K562 (cell line): ENCODE measurements around the gene RAB6A. TPM values are rescaled to one million over a fixed set of nuclear protein-coding genes. Genes with fewer than 3 reads are reported as not detected.

ENCODE experiments used
- AFF4 ChIP-seq: sonication (generic); formaldehyde crosslinking; IDR thresholded peaks from 2 replicates; pipeline ENCODE4 v1.8.0; 2023; ENCODE audit warnings: mild to moderate bottlenecking, missing genetic modification reagents
- CREM ChIP-seq: IDR thresholded peaks from 2 replicates; pipeline ENCODE4 v1.6.1; 2014; ENCODE audit warnings: antibody characterized with exemption, low read depth
- ELF1 ChIP-seq: fragments of 200-800 bp; sonication (Bioruptor generic); IDR thresholded peaks from 2 replicates; pipeline ENCODE4 v1.6.1; 2016; ENCODE audit warnings: missing genetic modification characterization, missing compliant biosample characterization
- MAFF ChIP-seq: IDR thresholded peaks from 2 replicates; pipeline ENCODE4 v1.6.1; 2012; ENCODE audit warnings: low read length, improper control_type of control experiment
- MTA2 ChIP-seq: fragments of 450-650 bp; IDR thresholded peaks from 2 replicates; pipeline ENCODE4 v1.6.1; 2016; ENCODE audit warnings: low read depth
- NFIX ChIP-seq: fragments of 250-450 bp; sonication (Bioruptor Pico); IDR thresholded peaks from 2 replicates; pipeline ENCODE4 v1.4.0; 2020; ENCODE audit warnings: low read depth, mild to moderate bottlenecking, moderate library complexity
- POLR2B ChIP-seq: fragments of 450-650 bp; IDR thresholded peaks from 2 replicates; pipeline ENCODE4 v1.6.1; 2018; ENCODE audit warnings: low read depth; ENCODE audit not compliant: partially characterized antibody
- POLR2H ChIP-seq: IDR thresholded peaks from 2 replicates; pipeline ENCODE4 v1.6.1; 2016; ENCODE audit warnings: missing genetic modification characterization, low read depth, mild to moderate bottlenecking, control low read depth, missing compliant biosample characterization, moderate library complexity
- REST ChIP-seq, 2 experiments: fragments of 450-650 bp; formaldehyde crosslinking in 1 of 2; IDR thresholded peaks; 2 replicates each; pipeline versions ENCODE4 v1.4.0 to v1.6.1; 2014 to 2020; ENCODE audit warnings: mild to moderate bottlenecking in 2 of 2, borderline replicate concordance in 1 of 2, low read depth in 1 of 2
- RFX7 ChIP-seq: fragments of 250-450 bp; sonication (Bioruptor Pico); IDR thresholded peaks from 2 replicates; pipeline ENCODE4 v1.5.1; 2021; ENCODE audit warnings: mild to moderate bottlenecking
- SIN3B ChIP-seq: fragments of 450-650 bp; IDR thresholded peaks from 2 replicates; pipeline ENCODE4 v1.6.1; 2017; ENCODE audit warnings: low read depth, mild to moderate bottlenecking, moderate library complexity
- SRF ChIP-seq, 2 experiments: fragments of 250-450, 450-650 bp in 1 of 2; sonication (Bioruptor Pico) in 1 of 2; sonication (generic) in 1 of 2; formaldehyde crosslinking; IDR thresholded peaks; 2 replicates each; pipeline versions ENCODE4 v1.5.0 to v1.5.1; 2020 to 2022; ENCODE audit warnings: mild to moderate bottlenecking in 1 of 2, missing genetic modification reagents in 1 of 2
- XRCC3 ChIP-seq: fragments of 450-650 bp; IDR thresholded peaks from 2 replicates; pipeline ENCODE4 v1.6.1; 2017; ENCODE audit warnings: mild to moderate bottlenecking, moderate library complexity
- ZBTB7A ChIP-seq: IDR thresholded peaks from 2 replicates; pipeline ENCODE4 v1.6.1; 2011; ENCODE audit warnings: low read depth, mild to moderate bottlenecking, low read length, moderate library complexity, borderline replicate concordance; ENCODE audit not compliant: control insufficient read depth
- ZFP1 ChIP-seq: fragments of 450-650 bp; formaldehyde crosslinking; IDR thresholded peaks from 2 replicates; pipeline ENCODE4 v1.4.0; 2020; ENCODE audit warnings: mild to moderate bottlenecking, mixed read lengths
- ZNF668 ChIP-seq: fragments of 250-450 bp; sonication (Bioruptor Pico); IDR thresholded peaks from 2 replicates; pipeline ENCODE4 v1.8.0; 2022; ENCODE audit warnings: mild to moderate bottlenecking, inconsistent platforms
- polyA plus RNA-seq, 8 experiments: library from polyadenylated mRNA; depleted of rRNA in 4 of 8; stranded (reverse) in 5 of 8; unstranded in 3 of 8; fragments of >200 nt; fragmentation: Nextera tagmentation in 2 of 8; fragmentation: Illumina TruSeq in 1 of 8; extraction: Ambion mirVana in 2 of 8; extraction: Trizol in 1 of 8; gene quantifications; 2 replicates each; pipeline versions ENCODE4 v1.2.1 to v1.2.3, GENCODE V29; 2011 to 2014; ENCODE audit warnings: inconsistent platforms in 1 of 8, missing spikeins in 1 of 8
- total RNA-seq, 7 experiments: library from RNA; depleted of rRNA in 6 of 7; stranded (reverse); fragments of >200 nt in 6 of 7; fragmentation: Illumina TruSeq in 2 of 7; extraction: Trizol in 2 of 7; gene quantifications; 2 replicates each; pipeline versions ENCODE4 v1.2.1 to v1.2.3, GENCODE V29; 2011 to 2021; ENCODE audit warnings: low replicate concordance in 1 of 7

The RAB6A gene
- total and polyA plus RNA-seq, 9 of the 15 experiments (the other 6 are each of a cell fraction or from before 2014, with no cell fraction given): 14.0 to 95.3 (median 45.4) TPM

- TF ChIP-seq SIN3B (peak; percentile 96), ZFP1 (no peak), NFIX (CRISPR knock-in tag) (no peak), CREM (peak; percentile 57), ZNF668 (CRISPR knock-in tag) (no peak), AFF4 (peak; percentile 72), MTA2 (peak; percentile 49), POLR2B (peak; percentile 92), POLR2H (tag) (peak; percentile 78), SRF (CRISPR knock-in tag; IDR thresholded peaks at IDR 0.05) (no peak), REST (IDR thresholded peaks at IDR 0.05; ENCODE audit: borderline replicate concordance) (no peak), REST (CRISPR knock-in tag; IDR thresholded peaks at IDR 0.05; ENCODE audit: low read depth) (peak; percentile 54; the same call in 1 of the 2 replicates), ELF1 (tag) (peak; percentile 56; the same call in 1 of the 2 replicates), MAFF (no peak), ZBTB7A (peak; percentile 72; the same call in 1 of the 2 replicates), RFX7 (CRISPR knock-in tag) (no peak), XRCC3 (no peak)
Measured at GRCh38 chr11:73787643-73788558, 27.0 kb upstream of the RAB6A start, which contains the start of gene MRPL48 (continued).
